CD4-positive, alpha-beta T cell treated with Interleukin-17A for 4 hours (primary cell): ENCODE measurements around the gene CRLF2.
A peak's percentile ranks its signal among the peaks of the same experiment; 100 is the strongest.
"Not testable (repeated sequence)": the region's sequence is repeated elsewhere in the genome, so short reads cannot be mapped to it uniquely, and the experiment has no call there.

Source experiments
- DNase-seq: peaks from one replicate; pipeline ENCODE4 v3.0.0-alpha.2; 2020; ENCODE audit warnings: mixed read lengths

CRLF2 gene

DNA sequence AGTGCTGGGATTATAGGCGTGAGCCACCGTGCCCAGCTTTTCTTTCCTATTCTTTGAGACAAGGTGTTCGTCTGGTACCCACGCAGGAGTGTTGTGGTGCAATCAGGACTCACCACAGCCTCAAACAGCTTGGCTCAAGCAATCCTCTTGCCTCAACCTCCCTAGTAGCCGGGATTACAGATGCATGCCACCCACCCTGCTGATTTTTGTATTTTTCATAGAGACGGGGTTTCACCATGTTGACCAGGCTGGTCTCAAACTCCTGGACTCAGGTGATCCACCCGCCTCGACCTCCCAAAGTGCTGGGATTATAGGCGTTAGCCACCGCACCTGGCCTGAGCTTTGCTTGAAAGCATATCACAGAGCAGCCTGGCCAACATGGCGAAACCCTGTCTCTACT is 1.5 kb upstream of the CRLF2 start:
- no peak for DNase-seq

- DNase-seq: no peak
Measured at GRCh38 chrX:1210844-1211243, 1.6 kb downstream of the CRLF2 start.

DNA sequence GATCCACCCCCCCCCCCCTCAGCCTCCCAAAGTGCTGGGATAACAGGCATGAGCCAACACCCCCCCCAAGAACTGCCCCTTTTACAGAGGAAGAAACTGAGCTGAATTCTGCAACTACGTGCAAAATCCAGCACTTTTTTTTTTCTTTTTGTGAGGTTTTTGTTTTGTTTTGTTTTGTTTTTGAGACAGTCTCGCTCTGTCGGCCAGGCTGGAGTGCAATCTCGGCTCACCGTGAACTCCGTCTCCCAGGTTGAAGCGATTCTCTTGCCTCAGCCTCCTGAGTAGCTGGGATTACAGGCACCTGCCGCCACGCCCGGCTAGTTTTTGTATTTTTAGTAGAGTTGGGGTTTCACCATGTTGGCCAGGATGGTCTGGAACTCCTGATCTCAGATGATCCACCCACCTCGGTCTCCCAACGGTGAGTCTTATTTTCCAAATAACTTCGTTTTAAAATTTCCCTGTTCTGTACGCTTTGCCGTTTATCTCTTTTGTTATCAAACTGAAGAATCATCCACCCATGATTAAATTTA is 4.9 kb downstream of the CRLF2 start:
- DNase-seq: no peak

- peak; percentile 31 for DNase-seq
Measured at GRCh38 chrX:1205681-1206611, 6.5 kb downstream of the CRLF2 start.

DNA sequence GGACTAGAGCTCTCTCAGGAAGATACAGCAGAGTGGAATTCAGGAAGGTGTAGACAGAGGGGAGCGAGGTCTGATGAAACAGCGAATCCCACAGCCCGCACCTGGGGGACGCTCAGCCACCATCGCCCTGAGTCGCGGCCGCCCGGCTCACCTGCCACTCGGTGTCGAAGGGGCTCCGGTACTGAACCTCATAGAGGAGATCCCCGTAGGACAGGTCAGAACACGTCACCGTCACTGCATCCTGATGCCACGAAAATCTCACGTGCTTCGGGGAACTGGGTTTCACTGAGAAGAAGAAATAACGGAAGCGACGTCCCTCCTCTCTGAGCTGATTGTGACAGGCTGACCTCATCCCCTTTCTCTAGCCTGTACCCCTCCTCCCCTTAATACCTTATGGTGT is 10.2 kb downstream of the CRLF2 start:
- no peak for DNase-seq

GRCh38 chrX:1196436-1196835 is 16.0 kb downstream of the CRLF2 start:
- no peak for DNase-seq

DNA sequence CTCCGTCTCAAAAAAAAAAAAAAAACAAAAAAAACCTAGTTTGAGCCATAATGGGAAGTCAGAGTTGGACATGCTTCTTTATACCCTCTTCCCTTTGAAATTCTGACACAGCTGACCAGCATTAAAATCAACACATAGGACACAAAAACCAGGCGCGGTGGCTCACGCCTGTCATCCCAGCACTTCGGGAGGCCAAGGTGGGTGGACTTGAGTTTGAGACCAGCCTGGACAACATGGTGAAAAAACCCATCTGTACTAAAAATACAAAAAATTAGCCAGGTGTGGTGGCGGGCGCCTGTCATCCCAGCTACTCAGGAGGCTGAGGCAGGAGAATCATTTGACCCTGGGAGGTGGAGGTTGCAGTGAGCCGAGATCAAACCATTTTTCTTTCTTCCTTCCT is 20.3 kb downstream of the CRLF2 start:
- not testable (repeated sequence) for DNase-seq

GRCh38 chrX:1190596-1191145 is 21.8 kb downstream of the CRLF2 start:
- no peak for DNase-seq

DNA sequence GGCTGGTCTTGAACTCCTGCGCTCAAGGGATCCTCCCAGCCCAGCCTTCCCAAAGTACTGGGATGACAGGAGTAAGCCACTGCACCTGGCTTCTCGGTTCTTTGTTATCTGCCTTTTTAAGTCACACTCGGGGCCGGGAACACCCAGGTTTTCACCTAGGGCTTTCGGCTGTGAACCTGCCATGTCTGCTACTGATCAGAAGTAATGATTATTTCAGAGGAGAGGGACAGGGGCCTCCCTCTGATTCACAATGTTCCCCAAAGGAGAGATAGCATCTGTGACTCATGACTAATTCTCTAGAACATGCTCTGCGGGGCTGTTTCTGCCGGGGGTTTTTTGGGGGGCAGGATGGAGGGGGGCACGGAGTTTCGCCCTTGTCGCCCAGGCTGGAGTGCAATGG is 26.9 kb downstream of the CRLF2 start:
- no peak for DNase-seq

DNA sequence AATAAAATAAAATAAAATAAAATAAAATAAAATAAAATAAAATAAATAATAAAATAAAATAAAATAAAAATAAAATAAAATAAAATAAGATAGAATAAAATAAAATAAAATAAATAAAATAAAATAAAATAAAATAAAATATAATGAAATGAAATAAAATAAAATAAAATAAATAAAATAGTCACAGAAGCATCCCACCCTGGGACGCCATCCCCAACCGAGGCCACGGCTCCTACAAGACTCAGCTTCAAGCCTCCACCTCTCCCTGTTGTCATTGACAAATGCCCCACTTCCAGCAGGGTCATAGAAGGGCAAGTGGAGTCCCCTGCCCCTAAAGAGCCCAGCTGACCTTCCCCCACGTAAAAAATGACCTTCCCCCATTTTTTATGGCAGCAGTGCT is 30.2 kb downstream of the CRLF2 start:
- DNase-seq: no peak

DNA sequence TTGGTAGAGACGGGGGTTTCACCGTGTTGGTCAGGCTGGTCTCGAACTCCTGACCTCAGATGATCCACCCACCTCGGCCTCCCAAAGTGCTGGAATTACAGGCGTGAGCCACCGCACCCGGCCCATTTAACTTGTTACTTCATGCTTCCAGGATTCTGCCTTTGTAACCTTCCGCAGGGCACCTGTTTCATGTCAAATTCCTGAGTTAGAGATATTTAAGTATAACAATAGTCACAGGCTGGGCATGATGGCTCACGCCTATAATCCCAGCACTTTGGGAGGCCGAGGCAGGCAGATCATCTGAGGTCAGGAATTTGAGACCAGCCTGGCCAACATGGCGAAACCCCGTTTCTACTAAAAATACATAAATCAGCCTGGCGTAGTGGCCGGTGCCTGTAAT is 30.8 kb downstream of the CRLF2 start:
- not testable (repeated sequence) for DNase-seq

- DNase-seq: no peak
Measured at GRCh38 chrX:1181170-1181569, 31.3 kb downstream of the CRLF2 start.

DNA sequence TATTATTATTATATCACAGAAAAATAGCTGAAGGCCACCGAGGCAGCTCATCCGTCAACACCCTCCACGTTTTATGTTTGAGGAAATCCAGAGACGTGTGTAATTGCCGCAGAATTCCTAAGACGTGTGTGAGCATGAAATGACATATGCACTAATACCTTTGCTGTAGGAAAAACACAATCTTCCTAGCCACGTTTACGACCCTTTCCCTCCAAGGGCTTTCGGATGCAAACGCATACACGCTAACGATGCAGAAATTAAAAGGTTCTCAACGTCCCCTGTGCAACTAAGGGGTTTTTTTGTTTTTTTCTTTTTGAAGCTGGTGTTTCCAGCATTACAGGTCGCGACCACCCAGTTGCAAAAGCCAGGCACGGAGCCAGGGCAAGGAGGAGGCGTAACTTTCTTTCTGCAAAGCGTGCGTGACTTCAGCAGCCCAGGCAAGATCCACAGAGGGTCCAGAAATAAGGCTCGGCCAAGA is 33.8 kb downstream of the CRLF2 start:
- DNase-seq: no peak

- DNase-seq: not testable (repeated sequence)
Measured at GRCh38 chrX:1176531-1177320, 35.7 kb downstream of the CRLF2 start.

DNA sequence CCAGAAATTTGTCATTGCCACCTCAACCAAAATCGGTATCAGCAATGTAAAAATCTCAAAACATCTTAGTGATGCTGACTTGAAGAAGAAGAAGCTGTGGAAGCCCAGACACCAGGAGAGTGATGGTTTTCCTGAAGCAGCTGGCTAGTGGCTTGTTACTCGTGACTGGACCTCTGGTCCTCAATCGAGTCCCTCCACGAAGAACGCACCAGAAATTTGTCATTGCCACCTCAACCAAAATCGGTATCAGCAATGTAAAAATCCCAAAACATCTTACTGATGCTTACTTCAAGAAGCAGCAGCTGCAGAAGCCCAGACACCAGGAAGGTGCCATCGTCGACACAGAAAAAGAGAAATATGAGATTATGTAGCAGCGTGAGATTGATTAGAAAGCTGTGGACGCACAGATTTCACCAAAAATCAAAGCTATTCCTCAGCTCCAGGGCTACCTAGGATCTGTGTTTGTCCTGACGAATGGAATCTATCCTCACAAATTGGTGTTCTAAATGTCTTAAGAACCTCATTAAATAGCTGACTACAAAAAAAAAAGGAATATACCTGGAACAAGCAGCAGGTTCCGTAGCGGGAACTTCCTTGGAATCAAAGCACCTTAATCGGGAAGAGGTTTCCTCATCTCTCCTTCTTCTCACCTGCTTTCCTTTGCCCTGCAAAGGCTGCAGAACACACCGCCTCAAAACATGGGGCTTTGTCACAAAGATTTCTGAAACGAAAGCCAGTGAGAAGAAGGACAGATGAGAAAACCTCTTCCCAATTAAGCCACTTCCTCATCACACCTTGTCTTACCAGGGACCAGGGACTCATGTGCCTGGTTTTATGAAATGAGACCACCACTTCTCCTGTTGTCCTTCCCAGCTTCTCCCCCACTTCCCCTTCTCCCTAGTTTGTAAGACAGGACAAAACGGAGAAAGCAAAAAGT is 37.6 kb downstream of the CRLF2 start:
- DNase-seq: not testable (repeated sequence)

- not testable (repeated sequence) for DNase-seq
Measured at GRCh38 chrX:1173435-1173834, 39.0 kb downstream of the CRLF2 start.

DNA sequence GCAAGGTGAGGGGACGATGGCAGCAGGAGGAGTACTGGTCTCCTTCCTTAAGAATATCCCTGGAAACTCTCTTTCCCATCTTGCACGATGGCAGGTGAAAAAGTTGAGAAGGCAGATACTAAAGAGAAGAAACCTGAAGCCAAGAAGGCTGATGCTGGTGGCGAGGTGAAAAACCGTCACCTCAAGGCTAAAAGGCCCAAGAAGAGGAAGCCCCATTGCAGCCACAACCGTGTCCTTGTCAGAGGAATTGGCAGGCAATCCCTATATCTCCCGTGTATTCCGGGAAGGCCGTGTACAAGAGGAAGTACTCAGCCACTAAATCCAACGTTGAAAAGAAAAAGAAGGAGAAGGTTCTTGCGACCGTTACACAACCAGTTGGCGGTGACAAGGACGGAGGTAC is 40.0 kb downstream of the CRLF2 start:
- no peak for DNase-seq

DNA sequence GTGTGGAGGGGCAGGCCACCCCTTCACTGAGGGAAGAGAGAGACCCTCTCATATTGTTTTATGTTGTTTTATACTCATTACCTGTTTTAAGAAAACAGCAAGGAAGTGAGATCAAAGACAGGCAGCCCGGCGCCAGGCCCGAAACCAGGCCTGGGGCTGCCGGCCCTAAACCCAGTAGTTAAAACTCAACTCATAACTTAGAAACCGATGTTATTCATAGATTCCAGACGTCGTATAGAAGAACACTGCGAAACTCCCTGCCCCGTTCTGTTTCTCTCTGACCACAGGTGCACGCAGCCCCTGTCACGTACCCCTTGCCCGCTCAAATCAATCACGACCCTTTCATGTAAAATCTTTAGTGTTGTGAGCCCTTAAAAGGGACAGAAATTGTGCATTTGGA is 40.5 kb downstream of the CRLF2 start:
- DNase-seq: not testable (repeated sequence)

- DNase-seq: no peak
Measured at GRCh38 chrX:1170243-1170642, 42.2 kb downstream of the CRLF2 start.

- DNase-seq: no peak
Measured at GRCh38 chrX:1169189-1169588, 43.3 kb downstream of the CRLF2 start.

- DNase-seq: no peak
Measured at GRCh38 chrX:1167918-1168481, 44.4 kb downstream of the CRLF2 start.

DNA sequence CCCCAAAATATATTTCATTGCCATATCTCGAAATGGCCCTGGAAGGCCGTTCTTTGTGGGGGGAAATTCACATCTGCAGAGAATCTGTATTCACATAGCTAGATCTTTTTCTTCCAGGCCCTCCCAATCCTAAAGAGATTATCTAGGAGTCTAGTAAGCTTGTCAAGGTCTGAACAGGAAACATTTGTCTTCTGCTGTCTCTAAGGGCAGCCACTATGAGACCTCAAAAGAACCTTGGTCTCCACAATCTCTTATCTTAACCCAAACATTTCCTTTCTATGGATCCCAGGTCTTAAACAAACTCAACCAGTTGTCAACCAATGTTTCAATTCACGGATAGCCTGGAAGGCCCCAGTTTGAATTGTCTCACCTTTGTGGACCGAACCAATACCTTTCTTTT is 45.0 kb downstream of the CRLF2 start:
- DNase-seq: no peak
